A549 treated with GW870086 at 1 μM for 4 hours (cell line): ENCODE data around the gene UQCRHL. TPM values are rescaled to one million over a fixed set of nuclear protein-coding genes. Genes with fewer than 3 reads are reported as not detected.

Source experiments
- total RNA-seq: library from RNA; stranded (reverse); fragments of 200-300 nt; extraction: Qiagen RNA extraction; gene quantifications from 5 replicates; pipeline ENCODE4 v1.2.3, GENCODE V29; 2022; ENCODE audit warnings: low read depth

The UQCRHL gene
- 5.7 to 9.2 TPM (median 6.7 TPM) in 5 replicates for total RNA-seq

DNA sequence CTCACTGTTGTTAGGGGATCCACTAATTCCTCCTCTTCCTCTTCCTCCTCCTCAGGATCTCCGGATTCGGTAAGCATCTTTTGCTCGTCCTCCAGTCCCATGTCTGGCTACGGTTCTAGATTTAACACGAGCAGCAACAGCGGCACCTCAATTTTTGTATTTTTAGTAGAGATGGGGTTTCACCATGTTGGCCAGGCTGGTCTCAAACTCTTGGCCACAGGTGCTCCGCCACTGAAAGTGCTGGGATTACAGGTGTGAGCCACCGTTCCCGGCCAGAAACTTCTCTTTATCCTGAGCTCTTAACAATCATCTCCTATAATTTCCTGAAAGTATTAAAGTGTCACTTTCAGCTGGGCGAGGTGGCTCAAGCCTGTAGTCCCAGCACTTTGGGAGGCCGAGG, at the start of gene UQCRHL:
TSS of gene UQCRHL (minus strand) at position 101 of the 400 bp plus-strand sequence. CDS start at position 101, 0 bp downstream.

DNA sequence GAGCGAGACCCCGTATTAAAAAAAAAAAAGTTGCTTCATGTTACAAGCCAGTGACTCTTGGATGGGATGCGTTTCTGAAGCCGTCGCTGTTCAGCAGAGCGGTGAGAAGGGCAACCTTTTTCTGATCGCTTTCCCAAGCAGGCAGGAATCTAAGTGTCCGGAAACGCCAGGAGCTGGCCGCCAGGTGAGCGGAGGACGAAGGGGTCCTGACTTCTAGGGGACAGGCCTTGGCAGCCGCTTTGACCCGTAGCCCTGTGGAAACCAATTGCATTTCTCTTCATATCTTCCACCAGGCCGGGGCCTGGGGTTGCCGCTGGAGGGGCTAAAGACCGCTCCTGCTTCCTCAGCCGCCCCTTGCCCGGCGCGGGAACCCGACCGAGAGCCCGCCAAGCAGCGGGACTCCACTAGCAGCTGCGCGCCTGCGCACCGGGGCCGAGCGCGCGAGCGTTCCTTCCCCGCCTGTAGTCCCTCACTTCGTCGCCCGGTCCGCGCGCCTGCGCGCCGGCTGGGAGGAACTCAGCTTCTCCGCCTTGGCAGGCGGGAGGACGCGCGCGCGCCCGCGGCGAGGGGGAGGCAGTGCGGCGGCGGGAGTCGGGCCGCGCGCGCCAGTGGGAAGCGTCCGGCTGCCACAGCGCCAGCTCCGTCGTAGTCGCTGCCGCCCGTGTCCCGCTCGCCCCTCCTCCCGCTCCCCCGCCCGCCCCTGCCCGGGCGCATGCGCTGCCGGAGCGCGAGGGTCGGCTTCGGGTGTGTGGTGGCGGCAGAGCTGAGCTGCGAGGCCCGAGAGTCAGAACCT, 39.8 kb upstream of the UQCRHL start, which contains the start of gene SPEN:
TSS of gene SPEN (plus strand) at position 608 of the 793 bp plus-strand sequence. CDS start 361 bp downstream, outside the sequence.

DNA sequence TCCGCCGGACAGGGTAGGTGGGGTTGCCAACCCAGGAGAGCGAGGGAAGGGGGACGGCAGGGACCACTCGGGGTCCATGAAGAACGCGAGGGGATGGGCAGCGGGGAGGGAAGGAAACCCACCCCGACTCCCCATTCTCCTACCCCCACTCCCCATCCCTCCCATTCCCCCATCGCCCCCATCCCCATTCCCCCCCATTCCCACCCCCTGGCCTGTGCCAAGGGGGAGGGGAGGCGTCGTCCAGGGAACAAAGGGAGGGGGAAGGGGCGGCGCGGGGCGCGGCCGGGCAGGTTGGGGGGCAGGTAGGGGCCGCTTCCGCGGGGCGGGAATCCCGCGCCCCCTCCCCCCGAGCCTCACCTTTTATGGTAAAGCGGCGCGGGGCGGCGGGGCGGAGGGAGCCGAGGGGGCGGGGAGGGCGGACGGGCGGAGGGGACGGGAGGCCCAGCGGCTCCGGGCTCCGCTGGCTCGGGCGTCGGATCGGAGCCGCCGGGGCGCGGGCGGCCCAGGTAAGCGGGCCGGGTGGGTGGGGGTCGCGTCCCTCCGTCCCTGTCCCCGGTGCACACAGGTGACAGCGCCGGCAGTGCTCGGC, 49.0 kb downstream of the UQCRHL start, which contains the start of gene FBLIM1:
TSS of gene FBLIM1 (plus strand) at position 453 of the 589 bp plus-strand sequence. CDS start 6,189 bp downstream, outside the sequence.

Other genes with a start within 250 kb of the UQCRHL start
- 5.4 to 8.2 TPM (median 7.5 TPM) in 5 replicates for gene AGMAT, start 222.6 kb downstream of the UQCRHL start, total RNA-seq
- gene DDI2, start 190.2 kb downstream of the UQCRHL start, total RNA-seq = 6.4 to 9.3 TPM (median 8.2 TPM) in 5 replicates
- gene PLEKHM2, start 123.3 kb downstream of the UQCRHL start, total RNA-seq = 19.5 to 26.9 TPM (median 25.6 TPM) in 5 replicates
- 0.09 to 0.77 TPM (median 0.39 TPM) in 4 of 5 replicates, not detected in the other for gene SLC25A34, start 71.4 kb downstream of the UQCRHL start, total RNA-seq
- gene TMEM82, start 65.2 kb downstream of the UQCRHL start, total RNA-seq = not detected in 5 replicates
- gene FBLIM1, start 48.9 kb downstream of the UQCRHL start, total RNA-seq = 20.9 to 32.7 TPM (median 29.1 TPM) in 5 replicates
- gene SPEN, start 40.1 kb upstream of the UQCRHL start, total RNA-seq = 32.0 to 42.0 TPM (median 38.9 TPM) in 5 replicates
- gene ZBTB17, start 168.5 kb upstream of the UQCRHL start, total RNA-seq = 9.9 to 13.4 TPM (median 12.5 TPM) in 5 replicates
- gene SRARP, start 196.6 kb upstream of the UQCRHL start, total RNA-seq = 0.03 to 0.05 TPM in 2 of 5 replicates, not detected in the others
- 0.06 to 0.26 TPM (median 0.11 TPM) in 3 of 5 replicates, not detected in the others for gene HSPB7, start 210.4 kb upstream of the UQCRHL start, total RNA-seq
- gene CLCNKA, start 214.4 kb upstream of the UQCRHL start, total RNA-seq = 0.15 to 0.21 TPM in 2 of 5 replicates, not detected in the others
- 0.10 to 0.13 TPM (median 0.10 TPM) in 3 of 5 replicates, not detected in the others for gene CLCNKB, start 236.1 kb upstream of the UQCRHL start, total RNA-seq